H1 (cell line): Measurements from ENCODE around the gene IP6K3. TPM values are rescaled to one million over a fixed set of nuclear protein-coding genes. Genes with fewer than 3 reads are reported as not detected.

ENCODE experiments used
- ASH2L ChIP-seq: fragments of 200-600, 300-600 bp; sonication (generic); IDR thresholded peaks from one replicate; pipeline ENCODE4 v1.7.1; 2017; ENCODE audit warnings: low read length
- ATF2 ChIP-seq: IDR thresholded peaks from 2 replicates; pipeline ENCODE4 v1.6.1; 2012; ENCODE audit warnings: low read length, inconsistent platforms
- CBX8 ChIP-seq: fragments of 300-800, 300-1000 bp; sonication (generic); IDR thresholded peaks from 2 replicates; pipeline ENCODE4 v1.7.1; 2016; ENCODE audit warnings: low read depth, low read length, borderline replicate concordance
- KDM4A ChIP-seq: IDR thresholded peaks from one replicate; pipeline ENCODE4 v1.7.1; 2012; ENCODE audit warnings: low read depth, mild to moderate bottlenecking, moderate library complexity, low read length, inconsistent platforms; ENCODE audit not compliant: severe bottlenecking
- SIN3A ChIP-seq, 2 experiments: IDR thresholded peaks in 1 of 2; conservative IDR thresholded peaks in 1 of 2; 2 replicates each; pipeline ENCODE4 v1.6.1; 2011 to 2012; ENCODE audit warnings: low read length in 2 of 2, improper control_type of control experiment in 1 of 2, low read depth in 1 of 2, mild to moderate bottlenecking in 1 of 2
- SP2 ChIP-seq: IDR thresholded peaks from 2 replicates; pipeline ENCODE4 v1.6.1; 2012; ENCODE audit warnings: mild to moderate bottlenecking, low read length, inconsistent platforms
- polyA plus RNA-seq, 7 experiments: library from polyadenylated mRNA; depleted of rRNA in 3 of 7; stranded (reverse) in 5 of 7; unstranded in 2 of 7; fragments of >200 nt in 5 of 7; fragments of 200-250 nt in 2 of 7; gene quantifications; 1 replicate in 5 of 7; 2 replicates in 1 of 7; 4 replicates in 1 of 7; pipeline versions ENCODE4 v1.2.1 to v1.2.3, GENCODE V29; 2011 to 2013; ENCODE audit warnings: missing spikeins in 2 of 7, mixed read lengths in 2 of 7
- total RNA-seq: library from RNA; stranded (reverse); fragmentation: NEBNext Ultra II Directional; extraction: Animal tissue kit (Norgen Biotek cat#: 25700); gene quantifications from 2 replicates; pipeline ENCODE4 v1.2.1, GENCODE V29; 2021

Gene IP6K3
- total and polyA plus RNA-seq, 2 of the 8 experiments (the other 6 are each of a cell fraction or from before 2014, with no cell fraction given) = 0.22 to 0.73 TPM

DNA sequence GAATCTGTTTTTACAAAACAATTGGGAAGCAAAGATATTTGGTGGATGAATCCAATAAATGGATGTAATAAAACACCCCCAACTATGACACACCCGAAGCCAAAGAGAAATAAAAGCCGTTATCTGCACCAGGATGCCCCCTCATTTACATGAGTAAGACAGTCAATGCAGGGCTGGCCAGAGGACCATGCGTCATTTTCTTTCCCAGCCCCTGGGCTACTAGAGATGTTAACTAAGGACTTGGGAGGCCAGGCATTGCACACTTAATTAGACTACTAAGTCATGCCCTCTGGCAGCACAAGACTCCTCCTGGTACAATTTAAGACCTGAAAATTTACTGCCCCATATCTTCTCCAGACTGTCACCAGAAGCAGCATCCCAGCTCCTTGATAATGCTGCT lies 39.1 kb upstream of the IP6K3 start (continued):
- TF ChIP-seq SIN3A (conservative IDR thresholded peaks at IDR 0.05 in 1 of 2, IDR thresholded peaks at IDR 0.05 in 1 of 2; ENCODE audit: low read depth in 1 of 2, low read length in 2 of 2) = no peak
- no peak for TF ChIP-seq SP2
- TF ChIP-seq ASH2L = no peak
- TF ChIP-seq CBX8 = no peak
- no peak for TF ChIP-seq KDM4A
- no peak for TF ChIP-seq ATF2
